Left renal pelvis (tissue), 4 donors: ENCODE data around the gene TOMM20. TPM values are rescaled to one million over a fixed set of nuclear protein-coding genes. Genes with fewer than 3 reads are reported as not detected.
"Not testable (repeated sequence)": the region's sequence is repeated elsewhere in the genome, so short reads cannot be mapped to it uniquely, and the experiment has no call there.

Source experiments
- DNase-seq, 4 donors: peaks; one replicate each; pipeline ENCODE4 v3.0.0-alpha.2; 2013; ENCODE audit warnings: low read depth in 4 of 4, low spot score in 3 of 4
- polyA plus RNA-seq, 4 donors: library from polyadenylated mRNA; unstranded; fragments of 120-200 nt; gene quantifications; one replicate each; pipeline ENCODE4 v1.2.1, GENCODE V29; 2013; ENCODE audit not compliant: insufficient read length in 4 of 4

TOMM20 gene
- polyA plus RNA-seq, 4 donors: 160 to 242 (median 210) TPM

DNA sequence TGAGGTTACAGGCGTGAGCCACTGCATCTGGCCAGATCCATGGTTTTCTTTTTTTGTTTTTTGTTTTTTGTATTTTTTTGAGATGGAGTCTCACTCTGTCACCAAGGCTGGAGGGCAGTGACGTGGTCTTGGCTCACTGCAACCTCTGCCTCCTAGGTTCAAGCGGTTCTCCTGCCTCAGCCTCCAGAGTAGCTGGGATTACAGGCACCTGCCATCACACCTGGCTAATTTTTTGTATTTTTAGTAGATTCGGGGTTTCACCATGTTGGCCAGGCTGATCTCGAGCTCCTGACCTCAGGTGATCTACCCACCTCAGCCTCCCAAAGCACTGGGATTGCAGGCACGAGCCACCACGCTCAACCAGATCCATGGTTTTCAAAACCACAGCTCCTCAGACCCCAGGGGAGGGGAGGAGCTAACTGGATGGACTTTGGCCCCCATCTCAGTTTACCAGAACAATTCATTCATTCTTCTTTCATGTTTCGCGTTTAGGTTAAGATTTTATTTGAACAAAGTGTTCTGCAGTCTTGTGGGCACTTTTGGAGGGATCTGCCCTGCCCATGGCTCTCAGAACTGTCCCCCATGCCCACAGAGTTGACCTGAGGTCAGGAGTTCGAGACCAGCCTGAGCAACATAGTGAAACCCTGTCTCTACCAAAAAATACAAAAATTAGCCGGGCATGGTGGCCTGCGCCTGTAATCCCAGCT is 43.1 kb downstream of the TOMM20 start:
- DNase-seq: not testable (repeated sequence)

DNA sequence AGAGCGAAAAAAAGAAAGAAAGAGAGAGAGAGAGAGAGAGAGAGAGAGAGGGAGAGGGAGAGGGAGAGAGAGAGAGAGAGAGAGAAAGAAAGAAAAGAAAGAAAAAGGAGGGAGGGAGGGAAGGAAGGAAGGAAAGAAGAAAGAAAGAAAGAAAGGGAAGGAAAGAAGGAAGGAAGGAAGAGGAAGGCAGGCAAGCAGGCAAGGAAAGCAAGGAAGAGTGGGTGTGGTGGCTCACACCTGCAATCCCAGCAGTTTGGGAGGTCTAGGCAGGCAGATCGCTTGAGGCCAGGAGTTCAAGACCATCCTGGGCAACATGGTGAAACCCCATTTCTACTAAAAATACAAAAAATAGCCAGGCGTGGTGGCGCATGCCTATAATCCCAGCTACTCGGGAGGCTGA is 47.8 kb downstream of the TOMM20 start:
- DNase-seq: not testable (repeated sequence)

DNA sequence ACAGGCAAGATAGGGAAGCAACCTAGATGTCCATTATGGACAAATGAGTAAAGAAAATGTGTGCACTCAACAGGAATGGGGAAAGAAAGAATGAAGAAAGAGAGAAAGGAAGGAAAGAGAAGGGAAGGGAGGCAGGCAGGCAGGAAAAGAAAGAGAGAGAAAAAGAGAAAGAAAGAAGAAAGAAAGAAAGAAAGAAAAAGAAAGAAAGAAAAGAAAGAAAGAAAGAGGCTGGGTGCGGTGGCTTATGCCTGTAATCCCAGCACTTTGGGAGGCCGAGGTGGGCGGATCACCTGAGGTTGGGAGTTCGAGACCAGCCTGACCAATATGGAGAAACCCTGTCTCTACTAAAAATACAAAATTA is 48.4 kb downstream of the TOMM20 start:
- DNase-seq: not testable (repeated sequence)

DNA sequence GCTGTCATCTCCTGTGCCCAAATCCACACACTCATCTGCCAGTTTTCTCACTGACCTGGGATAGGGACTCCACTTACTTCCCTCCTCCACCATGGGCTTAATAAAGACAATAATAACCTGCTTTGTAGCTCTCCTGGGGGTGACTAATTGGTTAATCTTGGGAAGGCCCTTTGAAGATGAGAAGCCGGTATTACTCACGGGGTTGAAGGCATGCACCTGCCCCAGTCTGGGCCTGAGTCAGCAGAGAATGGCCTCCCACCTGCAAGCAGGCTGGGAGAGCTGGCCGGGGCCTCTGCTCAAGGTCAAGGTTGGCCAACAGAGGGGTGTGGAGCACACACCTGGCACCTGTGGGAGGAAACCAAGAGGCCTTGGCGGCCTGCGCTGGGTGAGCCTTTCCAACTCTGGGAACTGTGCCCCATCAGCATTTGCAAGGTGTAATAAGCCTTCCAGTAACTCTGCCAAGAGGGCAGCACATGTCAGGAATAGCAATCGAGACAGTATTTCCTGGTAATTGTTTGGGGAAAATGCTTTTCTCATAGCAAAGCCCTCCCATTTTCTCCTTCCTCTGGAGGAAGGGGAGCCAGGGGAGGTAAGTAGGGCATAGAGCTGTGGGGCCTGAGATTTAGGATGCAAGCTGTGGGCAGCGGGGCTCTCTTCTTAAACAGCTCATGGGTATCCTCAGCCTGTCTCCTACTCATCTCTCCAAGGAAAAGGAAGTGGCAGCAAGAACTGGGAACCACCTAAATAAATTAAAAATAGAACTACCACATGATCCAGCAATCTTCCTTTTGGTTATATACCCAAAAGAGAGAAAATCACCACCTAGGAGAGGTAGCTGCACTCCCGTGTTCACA is 49.0 kb downstream of the TOMM20 start:
- no peak for DNase-seq

DNA sequence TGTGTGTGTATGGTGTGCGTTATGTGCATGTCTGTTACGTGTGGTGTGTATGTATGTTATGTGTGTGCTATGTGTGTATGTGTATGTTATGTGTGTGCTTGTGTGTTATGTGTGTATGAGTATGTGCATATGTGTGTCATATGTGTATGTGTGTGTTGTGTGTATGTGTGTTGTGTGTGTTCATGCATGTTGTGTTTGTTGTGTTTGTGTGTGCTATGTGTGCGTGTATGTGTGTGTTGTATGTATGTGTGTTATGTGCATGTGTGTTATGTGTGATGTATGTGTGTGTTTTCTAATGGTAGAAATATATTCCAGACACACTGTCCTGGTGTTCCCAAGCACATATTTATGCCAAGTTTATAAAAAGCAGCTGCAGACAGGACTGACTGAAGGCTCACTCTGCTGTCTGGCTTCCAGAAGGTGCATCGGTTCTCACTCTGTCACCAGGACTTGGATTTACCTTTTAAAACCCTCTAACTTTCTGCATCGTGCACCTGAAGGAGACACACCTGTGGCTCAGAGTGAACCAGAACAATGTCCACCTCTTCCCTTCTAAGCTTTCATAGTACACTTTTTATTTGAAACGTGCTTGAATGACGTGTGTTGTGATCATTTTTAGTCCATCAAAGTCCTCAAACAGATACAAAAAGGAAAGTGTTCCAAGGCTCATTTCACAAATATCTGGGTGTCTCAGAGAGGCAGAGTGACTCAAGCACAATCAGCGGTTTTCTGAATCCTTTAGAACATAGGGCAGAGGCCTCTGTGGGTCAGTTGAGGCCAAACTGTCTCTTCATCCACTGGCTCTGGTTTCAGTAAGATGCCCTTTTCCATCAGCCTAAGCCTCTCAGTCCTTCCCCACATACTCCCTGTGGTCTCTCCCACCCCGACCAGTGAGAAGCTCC is 49.9 kb downstream of the TOMM20 start:
- no peak for DNase-seq

DNA sequence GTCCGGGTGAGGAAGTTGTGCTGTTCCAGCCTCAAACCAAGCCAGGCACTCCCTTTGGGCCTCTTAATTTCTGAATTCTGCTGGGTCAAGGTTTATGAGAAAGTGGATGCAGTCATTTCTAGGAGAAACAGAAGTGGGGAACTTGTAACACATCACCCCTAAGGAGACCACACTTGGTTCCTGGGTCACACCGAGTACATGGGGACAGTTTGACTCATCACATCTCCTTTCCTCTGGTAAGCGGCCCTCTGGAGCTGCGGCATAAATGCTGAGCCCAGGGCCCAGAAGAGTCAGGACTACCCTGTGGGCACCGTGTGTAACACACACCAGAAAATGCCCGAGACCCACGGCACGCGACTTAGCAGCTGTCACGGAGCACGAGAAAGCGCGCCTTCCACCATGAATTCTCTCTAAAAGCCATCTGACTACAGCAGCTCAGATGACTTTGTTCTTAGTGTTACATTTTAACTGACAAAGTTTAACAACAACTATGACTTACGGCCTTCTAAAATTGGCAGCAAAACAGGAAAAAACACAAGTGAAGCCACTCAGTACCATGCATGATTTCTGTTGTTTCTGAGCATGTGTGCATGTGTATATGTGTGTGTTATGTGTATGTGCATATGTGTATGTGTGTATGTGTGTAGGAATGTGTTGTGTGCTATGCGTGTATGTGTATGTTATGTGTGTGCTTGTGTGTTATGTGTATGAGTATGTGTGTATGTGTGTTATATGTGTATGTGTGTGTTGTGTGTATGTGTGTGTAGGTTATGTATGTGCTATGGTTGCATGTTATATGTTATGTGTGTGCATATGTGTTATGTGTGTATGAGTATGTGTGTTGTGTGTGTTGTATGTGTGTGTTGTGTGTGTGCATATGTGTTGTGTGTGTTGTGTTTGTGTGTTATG is 50.8 kb downstream of the TOMM20 start:
- DNase-seq: no peak

DNA sequence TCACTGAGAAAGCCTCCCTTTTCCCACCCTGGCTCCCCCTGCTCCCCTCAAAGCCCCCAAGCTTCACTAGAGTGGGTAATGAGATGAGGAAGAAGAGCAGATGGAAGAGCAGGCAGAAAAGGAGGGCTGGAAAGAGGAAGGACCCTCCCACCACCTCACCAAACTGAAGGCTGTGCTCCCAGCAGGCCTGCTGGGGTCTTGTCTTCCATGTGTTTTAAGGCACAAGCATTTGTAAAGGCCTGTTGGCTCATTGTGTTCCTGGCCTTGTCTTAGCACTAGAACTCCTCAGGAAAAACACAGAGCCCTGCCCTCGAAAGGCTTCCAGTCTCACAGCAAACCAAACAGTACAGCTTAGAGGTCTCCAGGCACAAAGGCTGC is 51.5 kb downstream of the TOMM20 start:
- no peak for DNase-seq

DNA sequence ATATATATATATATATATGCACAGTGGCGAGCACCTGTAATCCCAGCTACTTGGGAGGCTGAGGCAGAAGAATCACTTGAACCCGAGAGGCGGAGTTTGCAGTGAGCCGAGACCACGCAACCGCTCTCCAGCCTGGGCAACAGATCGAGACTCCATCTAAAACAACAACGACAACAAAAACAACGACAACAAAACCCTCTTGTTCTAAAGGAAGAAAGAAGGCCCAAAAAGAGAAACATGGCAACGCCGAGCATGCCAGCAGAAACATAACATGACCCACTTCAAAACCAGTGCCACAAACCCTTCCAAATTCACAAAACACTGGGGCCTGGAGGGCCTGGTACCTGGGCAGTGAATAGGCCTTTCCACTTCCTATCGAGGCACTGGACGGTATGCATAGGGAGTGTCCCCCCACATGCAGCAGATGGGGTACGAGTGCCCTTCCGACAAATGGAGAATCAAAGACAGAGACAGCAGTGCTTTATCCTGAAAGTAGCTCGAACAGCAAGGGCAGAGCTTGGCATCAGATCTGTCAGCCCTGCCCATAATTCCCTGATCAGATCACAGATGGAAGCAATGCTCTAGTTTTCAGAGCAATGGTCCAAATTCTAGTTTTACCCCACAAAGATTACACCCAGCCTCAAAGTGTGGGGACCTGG is 52.0 kb downstream of the TOMM20 start:
- no peak for DNase-seq

DNA sequence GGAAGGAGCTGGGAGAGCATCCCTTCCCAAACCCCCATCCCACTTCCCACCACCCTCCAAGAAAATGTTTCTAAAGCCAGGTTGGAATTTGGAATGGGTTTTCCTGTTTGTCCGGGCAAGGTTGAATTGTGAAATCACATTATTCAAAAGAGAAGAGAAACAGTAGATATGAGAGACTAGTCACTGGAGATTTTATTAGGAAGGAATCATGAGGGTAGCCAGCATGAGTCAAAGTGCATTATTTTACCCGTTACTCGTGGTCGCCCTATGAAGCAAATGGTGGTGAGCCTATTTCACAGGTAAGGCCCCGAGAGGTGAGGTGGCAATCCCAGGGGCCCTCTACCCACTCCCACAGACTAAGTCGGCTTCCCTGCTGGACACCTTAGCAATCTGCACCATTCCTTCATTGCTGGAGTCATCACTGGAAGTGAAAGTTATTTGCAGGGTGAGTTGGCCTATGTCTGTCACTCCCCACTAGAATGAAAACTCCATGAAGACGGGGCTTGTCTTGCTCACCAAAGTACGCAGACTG is 52.8 kb downstream of the TOMM20 start:
- no peak for DNase-seq

DNA sequence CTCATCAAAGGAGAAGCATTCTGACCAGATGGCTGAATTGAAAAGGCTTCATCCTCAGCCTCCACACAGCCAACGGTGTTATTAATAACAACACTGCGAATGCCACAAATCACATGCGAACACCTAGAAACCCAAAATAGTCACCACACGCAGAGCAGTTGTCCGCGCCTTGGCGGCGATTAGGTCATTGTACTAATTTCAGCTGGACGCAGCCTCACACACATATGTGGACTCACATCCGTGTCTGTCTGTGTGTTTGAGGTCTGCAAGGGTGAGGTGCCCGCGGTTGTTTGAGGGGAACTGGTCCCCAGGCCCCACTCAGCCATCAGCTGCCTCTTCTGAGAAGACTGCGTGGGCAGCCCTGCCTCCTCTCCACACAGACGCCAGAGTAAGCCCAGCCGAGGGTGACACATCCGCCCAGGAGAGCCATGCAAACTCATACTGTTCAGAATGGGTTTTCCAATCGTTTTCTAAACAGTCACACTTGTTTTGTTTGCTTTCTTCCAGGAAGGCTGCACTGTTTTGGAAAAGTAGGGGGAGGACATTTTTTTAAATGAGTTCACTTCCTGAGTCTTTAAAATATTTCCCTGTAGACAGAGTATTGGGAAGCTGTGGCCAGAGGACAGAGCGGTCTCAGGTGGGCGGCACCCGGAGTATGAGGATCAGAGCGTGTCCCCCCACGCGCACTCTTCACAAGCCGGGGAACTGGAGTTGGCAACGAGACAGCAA is 53.4 kb downstream of the TOMM20 start:
- DNase-seq: no peak

DNA sequence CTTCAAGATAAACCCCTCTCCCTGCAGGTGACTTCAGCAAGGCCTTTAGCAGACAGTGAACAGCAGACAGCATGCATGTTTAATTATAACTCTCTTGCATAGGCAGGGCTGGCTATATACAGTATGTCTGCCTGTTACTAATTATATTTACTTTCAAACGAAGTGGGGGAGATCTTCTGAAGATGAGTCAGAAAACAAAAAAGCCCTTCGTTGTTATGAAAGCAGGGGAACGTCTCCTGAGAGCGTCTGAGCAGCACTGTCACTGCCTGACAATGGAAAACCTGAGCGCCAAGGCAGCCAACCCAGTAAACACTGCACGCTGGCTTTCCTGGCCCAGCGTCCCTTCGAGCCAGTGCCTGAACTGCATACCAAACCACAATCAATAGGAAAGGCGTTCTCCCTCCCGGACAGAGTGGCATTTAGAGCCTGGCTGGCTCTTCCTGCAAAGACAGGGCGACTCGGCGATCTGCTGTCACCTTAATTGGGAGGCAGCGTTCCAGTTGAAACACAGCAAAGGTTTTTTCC is 54.1 kb downstream of the TOMM20 start:
- DNase-seq: no peak

DNA sequence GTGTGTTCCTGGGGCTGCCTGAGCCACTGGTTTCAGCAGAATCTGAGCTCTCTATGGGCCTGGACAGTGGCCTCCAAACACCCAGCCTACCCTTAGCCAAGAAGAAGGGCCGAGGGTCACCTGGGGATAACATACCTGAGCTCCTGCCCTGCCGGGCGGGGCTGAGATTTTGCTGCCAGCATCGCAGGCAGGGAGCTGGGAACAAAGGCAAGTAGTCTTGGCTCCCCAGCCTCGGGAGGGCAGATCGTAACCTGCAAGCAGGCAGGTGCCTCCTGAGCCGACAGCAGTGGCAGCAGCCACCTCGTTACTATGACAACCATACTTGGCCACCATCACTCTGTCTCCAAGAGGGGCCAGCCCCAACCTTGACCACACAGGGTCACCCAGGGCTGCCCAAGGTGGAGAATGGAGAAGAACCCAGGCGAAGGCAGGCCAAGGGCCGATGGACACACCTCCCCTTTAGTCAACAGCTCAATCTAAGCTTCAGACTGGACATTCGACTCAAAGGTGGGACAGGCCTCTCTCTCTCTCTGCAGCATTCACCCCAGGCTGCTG is 54.6 kb downstream of the TOMM20 start:
- DNase-seq: no peak

DNA sequence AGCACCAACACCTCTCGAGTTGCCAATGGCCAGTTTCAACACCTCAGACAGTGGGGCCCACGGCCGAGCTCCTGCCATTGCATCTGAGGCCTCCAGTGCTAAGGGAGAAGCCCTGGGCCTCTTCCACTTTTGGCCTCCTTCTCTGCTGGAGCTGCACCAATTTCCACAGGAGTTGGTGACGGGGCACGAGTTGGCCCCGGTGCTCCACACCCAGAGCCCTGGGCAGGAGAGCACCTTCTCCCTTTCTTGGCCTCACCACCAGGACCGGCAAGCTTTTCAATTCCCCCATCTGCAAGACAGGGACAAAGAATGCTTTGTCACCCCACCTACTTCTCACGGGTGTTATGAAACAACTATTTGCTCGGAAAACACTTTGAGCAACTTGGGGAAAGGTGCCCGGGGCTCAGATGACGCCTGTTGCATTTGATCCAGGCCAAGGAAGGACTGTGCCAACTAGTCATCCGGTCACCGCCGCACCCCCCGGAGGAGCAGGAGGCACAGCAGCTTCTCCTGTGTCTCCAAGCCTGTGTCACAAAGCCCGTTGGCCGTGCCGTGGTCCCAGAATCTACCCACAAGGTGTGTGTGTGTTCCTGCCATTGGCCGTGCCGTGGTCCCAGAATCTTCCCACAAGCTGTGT is 55.2 kb downstream of the TOMM20 start:
- no peak for DNase-seq

DNA sequence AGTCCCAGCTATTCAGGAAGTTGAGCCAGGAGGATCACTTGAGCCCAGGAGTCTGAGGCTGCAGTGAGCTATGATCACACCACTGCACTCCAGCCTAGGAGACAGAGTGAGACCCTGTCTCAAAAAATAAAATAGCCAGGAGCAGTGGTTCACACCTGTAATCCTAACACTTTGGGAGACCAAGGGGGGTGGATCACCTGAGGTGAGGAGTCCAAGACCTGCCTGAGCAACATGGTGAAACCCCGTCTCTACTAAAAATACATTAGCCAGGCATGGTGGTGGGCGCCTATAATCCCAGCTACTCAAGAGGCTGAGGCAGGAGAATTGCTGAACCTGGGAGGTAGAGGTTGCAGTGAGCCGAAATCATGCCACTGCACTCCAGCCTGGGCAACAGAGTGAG is 56.1 kb downstream of the TOMM20 start:
- not testable (repeated sequence) for DNase-seq

DNA sequence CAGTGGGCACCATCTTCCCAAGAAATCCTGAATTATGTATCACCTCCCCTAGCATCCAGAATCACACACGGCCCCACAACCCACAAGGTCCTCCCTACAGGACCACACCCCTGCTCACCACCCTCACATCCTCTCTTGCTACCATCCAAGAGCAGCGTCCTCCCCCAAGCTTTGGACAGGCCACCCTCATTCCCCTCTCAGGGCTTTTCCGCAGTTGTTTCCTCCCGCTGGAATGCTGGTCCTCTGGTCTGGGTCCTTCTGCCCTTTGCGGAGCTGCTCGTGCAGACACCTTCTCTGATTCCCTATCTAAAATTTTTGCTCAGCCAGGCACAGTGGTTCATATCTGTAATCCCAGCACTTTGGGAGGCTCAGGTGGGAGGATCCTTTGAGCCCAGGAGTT is 56.5 kb downstream of the TOMM20 start:
- DNase-seq: no peak

DNA sequence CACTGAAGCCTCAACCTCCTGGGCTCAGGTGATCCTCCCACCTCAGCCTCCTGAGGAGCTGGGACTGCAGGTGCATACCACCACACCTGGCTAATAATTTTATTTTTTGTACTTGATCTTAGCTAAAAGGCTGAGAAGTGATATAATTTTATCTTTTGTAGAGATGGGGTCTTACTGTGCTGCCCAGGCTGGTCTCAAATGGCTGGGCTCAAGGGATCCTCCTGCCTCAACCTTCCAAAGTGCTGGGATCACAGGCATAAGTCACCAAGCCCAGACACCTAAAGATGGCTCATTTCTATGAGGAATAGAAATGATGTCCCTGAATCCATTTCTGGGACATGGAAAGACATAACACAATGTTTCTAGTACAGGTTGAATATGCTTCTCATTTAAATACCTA is 57.8 kb downstream of the TOMM20 start:
- DNase-seq: no peak
